Stimulated activated CD4-positive, alpha-beta T cell treated with anti-CD3 and anti-CD28 coated beads, Interleukin-4, amount 100 ng/mL, for 48 hours (primary cell): ENCODE measurements around the gene CEP170B.
A peak's percentile ranks its signal among the peaks of the same experiment; 100 is the strongest.
"Not testable (repeated sequence)": the region's sequence is repeated elsewhere in the genome, so short reads cannot be mapped to it uniquely, and the experiment has no call there.

Experiments used
- DNase-seq, 2 donors: peaks; one replicate each; pipeline ENCODE4 v3.0.0-alpha.2; 2020; ENCODE audit warnings: low read depth in 2 of 2

CEP170B gene

DNA sequence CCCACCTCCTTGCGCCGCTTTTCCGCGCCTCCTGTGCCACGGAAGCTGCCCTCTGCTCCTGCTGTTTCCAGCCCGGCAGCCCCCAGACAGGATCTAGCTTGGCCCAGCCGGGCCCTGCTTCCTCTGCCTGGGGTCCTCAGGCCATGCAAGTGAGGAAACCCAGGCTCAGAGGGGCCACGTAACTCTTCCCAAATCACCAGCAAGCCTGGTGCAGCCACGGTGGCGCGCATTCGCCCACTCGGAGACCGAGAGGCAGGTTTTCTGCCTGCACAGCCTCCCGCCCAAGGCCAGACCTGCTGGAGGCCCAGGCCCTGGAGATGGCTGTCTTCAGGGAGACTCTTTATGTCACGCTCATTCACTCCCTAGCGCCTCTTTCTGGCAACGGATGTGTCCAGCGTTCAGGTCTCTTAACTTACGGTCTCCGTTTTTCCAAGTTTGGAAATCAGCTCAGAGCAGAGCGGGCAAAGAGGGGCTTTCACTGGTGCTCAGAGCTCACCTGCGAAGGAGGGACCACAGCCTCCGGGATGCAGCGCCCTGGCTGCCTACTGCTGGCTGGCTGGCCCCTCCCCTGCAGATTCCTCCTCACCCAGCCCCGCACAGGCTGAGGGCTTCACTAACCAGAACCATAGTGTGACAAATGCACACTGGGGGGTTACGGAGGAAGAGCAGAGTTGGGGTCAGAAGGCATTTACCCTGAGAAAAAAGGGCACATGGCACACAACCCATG, 20.6 kb upstream of the CEP170B start:
- no peak for DNase-seq

GRCh38 chr14:104845033-104845666, 19.9 kb upstream of the CEP170B start:
- no peak for DNase-seq

- no peak for DNase-seq
Measured at GRCh38 chr14:104845834-104846441, 19.1 kb upstream of the CEP170B start.

DNA sequence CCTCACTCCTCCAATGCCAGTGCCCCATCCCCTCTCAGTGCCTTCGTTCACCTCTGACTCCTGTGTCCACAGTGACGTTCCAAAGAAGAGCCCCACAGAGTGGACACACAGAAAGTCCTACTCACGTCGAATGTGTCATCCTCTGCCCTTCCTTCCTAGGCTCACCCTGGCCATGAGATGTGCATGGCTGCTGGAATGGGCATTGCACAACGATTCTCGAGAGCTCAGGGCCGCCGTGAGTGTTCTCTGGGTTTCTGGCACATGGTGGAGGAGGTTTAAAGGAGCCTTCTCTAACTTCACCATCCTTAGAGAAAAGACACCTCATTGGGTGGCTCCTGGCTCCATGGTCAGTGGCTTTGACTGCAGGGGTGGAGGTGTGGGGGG, 12.8 kb upstream of the CEP170B start:
- no peak for DNase-seq

- no peak for DNase-seq
Measured at GRCh38 chr14:104855532-104856090, 9.5 kb upstream of the CEP170B start.

- DNase-seq: no peak
Measured at GRCh38 chr14:104856157-104856868, 8.8 kb upstream of the CEP170B start.

- DNase-seq: no peak
Measured at GRCh38 chr14:104856869-104857860, 7.9 kb upstream of the CEP170B start.

DNA sequence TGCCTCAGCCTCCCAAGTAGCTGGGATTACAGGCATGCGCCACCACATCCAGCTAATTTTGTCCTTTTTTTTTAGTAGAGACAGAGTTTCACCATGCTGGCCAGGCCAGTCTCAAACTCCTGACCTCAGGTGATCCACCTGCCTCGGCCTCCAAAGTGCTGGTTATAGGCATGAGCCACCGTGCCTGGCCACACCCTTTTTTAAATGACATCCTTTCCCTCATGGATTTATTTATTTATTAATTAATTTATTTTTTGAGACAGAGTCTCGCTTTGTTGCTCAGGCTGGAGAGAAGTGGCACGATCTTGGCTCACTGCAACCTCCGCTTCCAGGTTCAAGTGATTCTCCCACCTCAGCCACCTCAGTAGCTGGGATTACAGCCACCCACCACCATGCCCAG, 7.1 kb upstream of the CEP170B start:
- DNase-seq: not testable (repeated sequence)

DNA sequence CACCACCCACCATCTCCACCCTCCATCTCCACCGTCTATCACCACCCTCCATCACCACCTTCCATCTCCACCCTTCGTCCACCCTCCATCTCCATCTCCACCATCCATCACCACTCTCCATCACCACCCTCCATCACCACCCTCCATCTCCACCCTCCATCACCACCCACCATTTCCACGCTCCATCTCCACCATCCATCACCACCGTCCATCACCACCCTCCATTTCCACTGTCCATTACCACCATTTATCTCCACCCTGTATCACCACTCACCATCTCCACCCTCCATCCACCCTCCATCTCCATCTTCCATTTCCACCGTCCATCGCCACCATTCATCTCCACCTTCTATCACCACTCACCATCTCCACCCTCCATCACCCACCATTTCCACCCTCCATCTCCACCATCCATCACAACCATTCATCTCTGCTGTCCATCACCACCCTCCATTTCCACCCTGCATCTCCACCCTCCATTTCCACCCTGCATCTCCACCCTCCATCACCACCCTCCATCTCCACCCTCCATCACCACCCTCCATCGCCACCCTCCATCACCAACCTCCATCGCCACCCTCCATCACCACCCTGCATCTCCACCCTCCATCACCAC, 6.1 kb upstream of the CEP170B start:
- no peak for DNase-seq

- no peak for DNase-seq
Measured at GRCh38 chr14:104859900-104860299, 5.2 kb upstream of the CEP170B start.

GRCh38 chr14:104860414-104860813, 4.7 kb upstream of the CEP170B start:
- DNase-seq: no peak

DNA sequence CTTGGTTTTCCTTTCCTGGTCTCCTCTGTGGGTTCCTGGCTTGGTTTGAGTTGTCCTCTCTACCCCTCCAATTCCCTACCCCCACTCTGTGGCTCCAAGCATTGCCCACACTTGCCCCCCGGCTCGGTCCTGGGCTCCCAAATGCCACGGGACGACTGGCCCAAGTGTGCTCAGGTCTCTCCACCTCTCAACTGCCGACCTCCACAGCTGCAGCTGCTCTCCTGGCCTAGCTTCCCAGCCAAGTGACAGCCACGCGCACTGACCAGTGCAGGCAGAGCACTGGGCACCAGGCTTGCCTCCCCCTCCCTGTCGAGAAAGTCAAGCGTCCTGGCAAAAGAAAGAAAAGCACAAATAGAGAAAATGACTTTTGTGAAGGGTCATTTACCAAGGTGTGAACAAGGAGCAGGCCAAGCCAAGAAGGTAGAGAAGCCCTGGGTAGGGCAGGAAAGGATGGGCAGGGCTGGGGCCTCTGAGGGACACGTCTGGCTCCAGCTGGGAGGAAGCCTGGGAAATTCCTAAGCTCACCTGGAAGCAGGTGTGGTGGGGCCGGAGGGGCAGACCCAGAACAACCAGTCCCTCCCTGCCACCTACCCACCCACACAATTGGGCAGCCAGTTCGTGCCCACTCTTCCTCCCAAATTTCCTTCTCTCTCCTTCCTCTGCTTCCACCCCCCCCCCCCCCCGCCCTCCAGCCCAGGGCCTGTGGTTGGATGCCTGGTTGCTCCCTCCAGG, 1.8 kb upstream of the CEP170B start:
- DNase-seq: no peak

DNA sequence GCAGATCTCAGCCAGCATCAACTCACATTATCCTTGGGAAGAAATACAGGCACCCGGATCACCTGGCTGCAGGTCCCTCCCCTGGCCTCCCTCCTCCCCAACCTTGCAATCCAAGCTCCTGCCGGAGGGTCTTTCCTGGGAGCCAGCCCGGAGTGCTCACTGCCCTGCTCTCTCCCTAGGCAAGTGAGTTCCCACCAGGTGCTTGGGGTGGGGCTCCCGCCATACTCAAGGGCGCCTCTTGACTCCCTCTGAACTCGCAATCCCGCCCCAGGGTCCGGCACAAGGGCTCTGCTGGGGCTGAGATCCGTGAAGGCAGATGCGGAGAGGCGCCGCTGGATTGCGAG, 1.2 kb upstream of the CEP170B start:
- DNase-seq: no peak

DNA sequence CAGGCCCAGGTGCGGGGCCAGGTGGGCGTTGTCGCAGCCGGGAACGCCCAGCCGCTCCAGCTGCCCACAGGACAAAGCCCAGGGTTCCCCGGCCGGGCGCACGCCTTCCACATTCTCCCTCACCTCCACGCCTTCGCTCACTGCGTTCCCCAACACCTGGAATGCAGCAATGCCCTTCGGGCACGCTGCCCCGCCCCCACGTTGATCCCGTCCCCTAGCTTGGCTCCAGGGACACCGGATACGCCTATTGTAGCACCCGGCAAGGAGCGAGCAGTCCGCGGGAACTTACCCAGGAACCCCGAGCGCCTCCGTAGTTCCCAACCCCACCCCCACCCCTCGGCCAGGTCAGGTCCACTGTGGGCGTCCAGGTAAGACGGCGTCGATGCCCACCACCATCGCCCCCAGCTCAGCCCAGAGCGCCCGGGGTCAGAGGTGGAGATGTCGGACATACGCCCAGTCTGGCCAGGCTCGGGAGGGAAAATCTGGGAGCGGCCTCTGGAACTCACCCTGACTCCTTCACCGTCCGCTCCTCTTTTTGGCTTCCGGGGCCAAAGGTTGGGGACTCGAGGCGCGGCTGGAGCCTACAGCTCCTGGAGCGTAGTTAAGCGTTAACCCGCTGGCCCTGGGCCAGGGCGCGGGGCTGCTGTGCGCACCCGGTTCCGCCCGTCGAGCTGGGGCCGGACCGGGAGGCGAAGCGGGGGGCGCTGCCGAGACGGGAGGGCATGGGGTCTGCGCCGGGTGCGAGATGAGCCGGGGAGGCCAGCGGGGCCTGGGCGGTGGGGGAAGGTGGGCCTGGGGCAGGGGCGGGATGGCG, 594 bp upstream of the CEP170B start:
- DNase-seq: no peak

- DNase-seq: peak in 1 of 2 donors; percentile 34
Measured at GRCh38 chr14:104865631-104866441, 768 bp downstream of the CEP170B start.

GRCh38 chr14:104866451-104867370, 1.6 kb downstream of the CEP170B start:
- DNase-seq: no peak
